GM21528 (cell line): Measurements from ENCODE around the gene MED26.
"Not testable (repeated sequence)": the region's sequence is repeated elsewhere in the genome, so short reads cannot be mapped to it uniquely, and the experiment has no call there.

ENCODE experiments used
- ATAC-seq: cut with Tn5 transposase; IDR thresholded peaks from one replicate; pipeline ENCODE4 v1.9.1; 2021; ENCODE audit warnings: mild to moderate bottlenecking, moderate library complexity; ENCODE audit not compliant: unreplicated experiment, low FRiP score

MED26 gene, protein sequence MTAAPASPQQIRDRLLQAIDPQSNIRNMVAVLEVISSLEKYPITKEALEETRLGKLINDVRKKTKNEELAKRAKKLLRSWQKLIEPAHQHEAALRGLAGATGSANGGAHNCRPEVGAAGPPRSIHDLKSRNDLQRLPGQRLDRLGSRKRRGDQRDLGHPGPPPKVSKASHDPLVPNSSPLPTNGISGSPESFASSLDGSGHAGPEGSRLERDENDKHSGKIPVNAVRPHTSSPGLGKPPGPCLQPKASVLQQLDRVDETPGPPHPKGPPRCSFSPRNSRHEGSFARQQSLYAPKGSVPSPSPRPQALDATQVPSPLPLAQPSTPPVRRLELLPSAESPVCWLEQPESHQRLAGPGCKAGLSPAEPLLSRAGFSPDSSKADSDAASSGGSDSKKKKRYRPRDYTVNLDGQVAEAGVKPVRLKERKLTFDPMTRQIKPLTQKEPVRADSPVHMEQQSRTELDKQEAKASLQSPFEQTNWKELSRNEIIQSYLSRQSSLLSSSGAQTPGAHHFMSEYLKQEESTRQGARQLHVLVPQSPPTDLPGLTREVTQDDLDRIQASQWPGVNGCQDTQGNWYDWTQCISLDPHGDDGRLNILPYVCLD

GRCh38 chr19:16628183-16628983 lies at the start of gene MED26:
MED26 (minus strand) TSS chr19:16628204; CDS start chr19:16627943, 261 bp downstream.
- peak; percentile 77 for ATAC-seq

GRCh38 chr19:16677055-16677454 lies 49.1 kb upstream of the MED26 start:
- no peak for ATAC-seq

DNA sequence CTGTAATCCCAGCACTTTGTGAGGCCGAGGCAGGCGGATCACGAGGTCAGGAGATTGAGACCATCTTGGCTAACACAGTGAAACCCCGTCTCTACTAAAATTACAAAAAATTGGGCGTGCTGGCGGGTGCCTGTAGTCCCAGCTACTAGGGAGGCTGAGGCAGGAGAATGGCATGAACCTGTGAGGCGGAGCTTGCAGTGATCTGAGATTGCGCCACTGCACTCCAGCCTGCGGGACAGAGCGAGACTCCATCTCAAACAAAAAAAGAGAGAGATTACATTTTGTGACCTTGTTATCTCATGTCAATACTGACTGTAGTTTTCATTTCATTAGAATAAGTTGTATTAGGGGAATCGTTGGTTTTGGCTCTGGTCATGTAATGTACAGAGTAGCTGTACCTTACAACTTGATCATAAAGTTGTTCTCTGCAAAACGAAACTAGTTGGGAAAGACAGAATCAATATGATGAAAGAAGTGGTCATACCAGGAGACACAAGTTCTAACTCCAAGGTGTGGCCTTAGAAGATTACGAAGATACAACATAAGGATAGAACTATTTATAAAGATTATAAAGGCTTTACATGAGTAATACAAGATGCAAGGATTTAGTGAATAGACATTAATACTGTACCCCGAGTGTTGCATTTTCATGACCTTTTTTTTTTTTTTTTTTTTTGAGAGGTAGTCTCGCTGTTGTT lies 48.2 kb upstream of the MED26 start:
- ATAC-seq, result no peak

DNA sequence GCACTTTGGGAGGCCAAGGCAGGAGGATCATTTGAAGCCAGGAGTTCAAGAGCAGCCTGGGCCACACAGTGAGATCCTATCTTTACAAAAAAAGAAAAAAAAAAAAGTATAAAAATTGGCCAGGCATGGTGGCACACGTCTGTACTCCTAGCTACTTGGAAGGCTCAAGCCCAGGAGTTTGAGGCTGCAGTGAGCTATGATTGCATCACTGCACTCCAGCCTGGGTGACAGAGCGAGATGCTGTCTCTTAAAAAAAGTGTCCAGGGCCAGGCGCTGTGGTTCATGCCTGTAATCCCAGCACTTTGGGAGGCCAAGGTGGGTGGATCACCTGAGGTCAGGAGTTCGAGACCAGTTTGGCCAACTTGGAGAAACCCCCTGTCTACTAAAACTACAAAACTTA lies 45.8 kb upstream of the MED26 start:
- not testable (repeated sequence) for ATAC-seq

- no peak for ATAC-seq
Measured at GRCh38 chr19:16673231-16673630, 45.2 kb upstream of the MED26 start.

DNA sequence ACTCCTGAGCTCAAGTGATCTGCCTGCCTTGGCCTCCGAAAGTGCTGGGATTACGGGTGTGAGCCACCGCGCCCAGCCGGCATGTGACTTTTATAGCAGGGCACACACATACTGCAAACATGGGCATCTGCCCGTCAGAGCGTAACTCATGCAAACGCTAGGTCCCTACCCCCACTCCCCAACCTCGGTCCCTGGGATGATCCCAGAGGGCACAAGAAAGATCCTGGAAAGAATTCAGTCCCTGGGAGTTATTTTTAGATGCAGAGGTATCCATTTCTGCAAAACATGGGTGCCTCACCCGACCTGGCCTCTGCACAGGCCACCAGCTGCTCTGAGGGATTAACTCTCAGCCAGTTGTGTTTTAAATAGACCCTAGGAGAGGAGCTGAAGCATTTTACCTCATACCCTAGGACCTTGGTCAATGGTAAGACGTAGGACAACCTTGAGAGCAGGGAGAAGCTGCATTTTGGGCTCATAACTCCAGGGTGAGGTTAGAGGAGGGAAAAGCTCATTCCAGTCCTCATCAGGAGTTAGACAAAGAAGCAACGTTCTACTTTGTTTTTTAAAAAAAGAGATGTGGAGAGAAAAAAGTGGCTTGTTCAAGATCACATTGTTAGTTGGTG lies 43.8 kb upstream of the MED26 start:
- no peak for ATAC-seq

DNA sequence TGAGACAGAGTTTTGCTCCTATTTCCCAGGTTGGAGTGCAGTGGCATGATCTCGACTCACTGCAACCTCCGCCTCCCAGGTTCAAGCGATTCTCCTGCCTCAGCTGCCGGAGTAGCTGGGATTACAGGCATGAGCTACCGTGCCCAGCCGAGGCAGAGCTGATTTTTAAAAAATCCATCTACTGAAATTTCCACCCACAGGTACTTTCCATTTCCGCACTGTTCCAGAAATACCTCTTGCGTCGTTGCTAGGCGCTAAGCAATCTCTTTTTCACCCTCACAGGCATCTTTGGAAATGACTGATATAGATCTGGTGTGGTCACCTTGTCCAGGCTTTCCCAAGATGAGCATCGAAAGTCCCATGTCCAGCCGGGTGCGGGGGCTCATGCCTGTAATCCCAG lies 42.3 kb upstream of the MED26 start:
- ATAC-seq, result no peak

- ATAC-seq, result not testable (repeated sequence)
Measured at GRCh38 chr19:16668702-16669101, 40.7 kb upstream of the MED26 start.

- ATAC-seq, result no peak
Measured at GRCh38 chr19:16668176-16668575, 40.2 kb upstream of the MED26 start.

- no peak for ATAC-seq
Measured at GRCh38 chr19:16661480-16662034, 33.6 kb upstream of the MED26 start.

GRCh38 chr19:16660763-16661479 lies 32.9 kb upstream of the MED26 start, which contains the start of gene TMEM38A:
TMEM38A (plus strand) TSS chr19:16661139; CDS start chr19:16661218, 79 bp downstream.
- peak; percentile 26 for ATAC-seq

DNA sequence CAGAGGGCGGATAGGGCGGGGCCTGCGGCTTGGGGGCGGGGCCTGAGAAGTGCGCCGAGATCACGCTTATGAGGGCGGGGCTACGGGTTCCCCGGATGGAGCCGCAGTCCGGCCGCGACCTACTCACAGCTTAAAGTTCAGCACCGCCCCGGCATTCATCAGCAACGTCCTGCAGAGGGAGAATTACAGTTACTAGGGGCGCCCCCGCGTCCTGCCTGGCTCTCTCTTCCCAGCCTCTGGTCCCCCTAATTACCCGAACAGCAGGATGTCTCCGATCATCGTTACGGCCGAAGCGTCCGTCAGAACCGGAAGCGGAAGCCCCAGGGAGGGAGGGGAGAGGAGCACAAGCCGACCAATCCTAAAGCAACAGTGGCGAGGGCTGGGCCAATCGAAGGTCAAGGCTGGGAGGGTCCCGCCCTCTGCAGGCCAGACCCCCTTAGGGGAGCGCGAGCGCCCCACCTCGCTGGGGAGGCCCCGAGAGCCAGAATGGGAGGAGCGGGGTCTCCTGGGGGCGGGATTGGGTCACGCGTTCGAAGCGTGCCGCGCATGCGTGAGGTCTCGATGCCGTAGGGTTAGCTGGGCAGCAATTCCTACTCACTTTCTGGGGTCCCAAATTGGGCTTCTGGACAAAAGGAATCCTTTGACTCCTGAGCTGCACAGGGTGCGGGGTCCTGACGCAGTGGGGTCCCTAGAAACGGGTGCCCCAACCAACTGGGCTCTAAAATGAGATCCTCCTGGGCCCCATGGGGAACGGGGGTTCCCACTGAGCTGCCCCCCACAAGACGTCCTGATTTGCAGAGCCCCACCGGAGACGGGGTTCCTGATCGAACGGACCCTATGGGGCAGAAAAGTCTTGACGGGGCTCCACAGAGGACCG lies 32.1 kb upstream of the MED26 start, which contains the start of gene SMIM7:
Gene SMIM7, minus strand, starts transcription at position 313 of the 877 bp plus-strand sequence. Its CDS starts 34 bp downstream, at position 279.
- ATAC-seq, result peak; percentile 82

- no peak for ATAC-seq
Measured at GRCh38 chr19:16659464-16659831, 31.4 kb upstream of the MED26 start.

DNA sequence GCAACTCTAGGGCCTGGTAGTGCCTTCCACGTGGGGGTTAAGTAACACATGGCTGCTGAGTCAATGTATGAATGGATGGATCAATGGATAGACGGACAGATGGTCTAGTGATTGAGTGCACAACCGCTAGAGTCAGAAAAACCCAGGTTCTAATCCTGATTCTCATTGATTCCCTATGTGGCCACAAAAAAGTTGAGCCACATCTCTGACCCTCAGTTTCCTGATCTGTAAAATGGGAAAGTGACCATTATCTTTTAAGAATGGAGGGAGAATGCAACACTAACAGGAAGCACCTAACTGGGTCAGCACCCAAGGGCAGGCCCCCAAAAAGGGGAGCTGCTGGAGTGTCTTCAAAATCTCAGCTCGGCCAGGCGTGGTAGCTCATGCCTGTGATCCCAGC lies 29.4 kb upstream of the MED26 start:
- no peak for ATAC-seq

DNA sequence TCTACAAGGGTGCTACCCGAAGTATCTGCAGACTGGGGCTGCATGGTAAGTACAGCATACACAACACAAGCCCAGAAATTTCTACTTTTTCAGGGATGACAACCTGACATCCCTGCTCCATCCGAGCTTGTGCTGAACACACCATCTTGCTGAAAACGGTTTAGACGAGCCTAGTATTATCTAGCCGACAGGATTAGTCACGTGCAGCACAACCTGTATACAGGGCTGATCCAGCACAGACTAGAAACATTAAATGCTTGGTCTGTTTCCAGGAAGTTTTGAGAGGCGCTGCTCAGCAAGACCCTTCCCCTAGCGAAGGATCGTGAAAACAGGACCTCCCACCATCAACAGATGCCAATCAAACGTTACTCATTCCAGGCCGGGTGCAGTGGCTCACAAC lies 27.7 kb upstream of the MED26 start:
- no peak for ATAC-seq

GRCh38 chr19:16654627-16655026 lies 26.6 kb upstream of the MED26 start:
- no peak for ATAC-seq

DNA sequence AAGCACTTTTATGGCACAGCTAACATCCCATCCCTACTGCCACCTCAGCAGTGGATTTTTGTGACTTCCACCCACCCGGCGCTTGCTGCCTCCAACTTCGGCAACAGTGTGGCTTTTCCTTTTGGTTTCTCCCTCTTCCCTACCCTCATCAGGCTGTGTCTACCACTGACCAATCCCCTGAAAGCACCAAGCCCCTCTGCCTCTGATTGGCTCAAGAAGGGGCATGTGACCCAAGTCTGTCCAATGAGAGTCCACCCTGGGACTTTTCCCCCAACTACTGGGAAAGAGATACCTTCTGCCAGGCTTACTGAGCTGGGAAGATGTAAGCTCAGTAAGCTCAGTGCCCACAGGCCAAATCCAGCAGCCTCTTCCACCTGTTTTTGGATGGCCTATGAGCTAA lies 26.1 kb upstream of the MED26 start:
- no peak for ATAC-seq

GRCh38 chr19:16652854-16653253 lies 24.9 kb upstream of the MED26 start:
- no peak for ATAC-seq
